ENCODE measurements around the gene GRXCR2. TPM values are rescaled to one million over a fixed set of nuclear protein-coding genes. Genes with fewer than 3 reads are reported as not detected.

Gene GRXCR2
- total RNA-seq, 1 donor: not detected

GRCh38 chr5:145852990-145853389 is 19.8 kb downstream of the GRXCR2 start:
- Histone ChIP-seq H3K9me3 (ENCODE audit: low read depth, low read length) (no peaks in the 10 kb centered on the region), H3K27ac (ENCODE audit: low read depth, low read length) (no peak overlapping the region), H3K79me2 (ENCODE audit: insufficient read depth, low read length) (no peaks in the 10 kb centered on the region), H3K4me3 (ENCODE audit: insufficient read depth, low read length) (no peak overlapping the region), H2AFZ (ENCODE audit: low read length) (no peak overlapping the region), H3K4me2 (ENCODE audit: insufficient read depth, low read length) (no peak overlapping the region), H3K27me3 (ENCODE audit: insufficient read depth, low read length) (no peaks in the 10 kb centered on the region), H3K36me3 (ENCODE audit: insufficient read depth, low read length) (no peaks in the 10 kb centered on the region), H4K20me1 (ENCODE audit: insufficient read depth, low read length) (no peaks in the 10 kb centered on the region), H3K4me1 (ENCODE audit: insufficient read depth, low read length) (peaks cover 35% of the 10 kb centered on the region)
- no peak for TF ChIP-seq CTCF (IDR thresholded peaks at IDR 0.05; ENCODE audit: extremely low read depth, low read depth, low read length)
- DNase-seq (ENCODE audit: insufficient read length, low spot score, missing footprints): no peak

- Histone ChIP-seq H3K4me2 (ENCODE audit: insufficient read depth, low read length) (no peak overlapping the region), H3K27ac (ENCODE audit: low read depth, low read length) (no peak overlapping the region), H3K4me1 (ENCODE audit: insufficient read depth, low read length) (peaks cover 20% of the 10 kb centered on the region), H2AFZ (ENCODE audit: low read length) (no peak overlapping the region), H3K79me2 (ENCODE audit: insufficient read depth, low read length) (no peaks in the 10 kb centered on the region), H3K9me3 (ENCODE audit: low read depth, low read length) (no peaks in the 10 kb centered on the region), H3K27me3 (ENCODE audit: insufficient read depth, low read length) (no peaks in the 10 kb centered on the region), H3K4me3 (ENCODE audit: insufficient read depth, low read length) (no peak overlapping the region), H4K20me1 (ENCODE audit: insufficient read depth, low read length) (no peaks in the 10 kb centered on the region), H3K36me3 (ENCODE audit: insufficient read depth, low read length) (no peaks in the 10 kb centered on the region)
- DNase-seq (ENCODE audit: insufficient read length, low spot score, missing footprints): no peak
- no peak for TF ChIP-seq CTCF (IDR thresholded peaks at IDR 0.05; ENCODE audit: extremely low read depth, low read depth, low read length)
Observed at GRCh38 chr5:145848854-145849253, 24.0 kb downstream of the GRXCR2 start.

GRCh38 chr5:145847499-145848497 is 25.0 kb downstream of the GRXCR2 start:
- H3K4me1 ChIP-seq (ENCODE audit: insufficient read depth, low read length): peaks cover 20% of the 10 kb centered on the region
- H2AFZ ChIP-seq (ENCODE audit: low read length): peak overlapping the region; percentile 64
- no peaks in the 10 kb centered on the region for H3K27me3 ChIP-seq (ENCODE audit: insufficient read depth, low read length)
- TF ChIP-seq CTCF (IDR thresholded peaks at IDR 0.05; ENCODE audit: extremely low read depth, low read depth, low read length): no peak
- H3K27ac ChIP-seq (ENCODE audit: low read depth, low read length): peak overlapping the region; percentile 43
- H3K36me3 ChIP-seq (ENCODE audit: insufficient read depth, low read length): no peaks in the 10 kb centered on the region
- no peaks in the 10 kb centered on the region for H3K79me2 ChIP-seq (ENCODE audit: insufficient read depth, low read length)
- H3K4me3 ChIP-seq (ENCODE audit: insufficient read depth, low read length): no peak overlapping the region
- peak overlapping the region; percentile 18 for H3K4me2 ChIP-seq (ENCODE audit: insufficient read depth, low read length)
- no peaks in the 10 kb centered on the region for H3K9me3 ChIP-seq (ENCODE audit: low read depth, low read length)
- peak; percentile 66 for DNase-seq (ENCODE audit: insufficient read length, low spot score, missing footprints)
- no peaks in the 10 kb centered on the region for H4K20me1 ChIP-seq (ENCODE audit: insufficient read depth, low read length)

GRCh38 chr5:145846081-145846480 is 26.7 kb downstream of the GRXCR2 start:
- no peaks in the 10 kb centered on the region for H3K9me3 ChIP-seq (ENCODE audit: low read depth, low read length)
- no peak overlapping the region for H2AFZ ChIP-seq (ENCODE audit: low read length)
- no peak overlapping the region for H3K4me2 ChIP-seq (ENCODE audit: insufficient read depth, low read length)
- DNase-seq (ENCODE audit: insufficient read length, low spot score, missing footprints): no peak
- no peaks in the 10 kb centered on the region for H3K36me3 ChIP-seq (ENCODE audit: insufficient read depth, low read length)
- peaks cover 20% of the 10 kb centered on the region for H3K4me1 ChIP-seq (ENCODE audit: insufficient read depth, low read length)
- H3K27me3 ChIP-seq (ENCODE audit: insufficient read depth, low read length): no peaks in the 10 kb centered on the region
- H4K20me1 ChIP-seq (ENCODE audit: insufficient read depth, low read length): no peaks in the 10 kb centered on the region
- no peaks in the 10 kb centered on the region for H3K79me2 ChIP-seq (ENCODE audit: insufficient read depth, low read length)
- TF ChIP-seq CTCF (IDR thresholded peaks at IDR 0.05; ENCODE audit: extremely low read depth, low read depth, low read length): no peak
- H3K4me3 ChIP-seq (ENCODE audit: insufficient read depth, low read length): no peak overlapping the region
- H3K27ac ChIP-seq (ENCODE audit: low read depth, low read length): no peak overlapping the region

All from osteoblast (primary cell).